ENCODE data around the gene REEP1. TPM values are rescaled to one million over a fixed set of nuclear protein-coding genes. Genes with fewer than 3 reads are reported as not detected.

Gene REEP1
- total RNA-seq, 1 experiment from 2014 or later = 5.9 TPM

GRCh38 chr2:86291328-86291662 lies 46.1 kb downstream of the REEP1 start:
- H3K9ac ChIP-seq (ENCODE audit: low read length) = no peak overlapping the region
- no peaks in the 10 kb centered on the region for H3K9me2 ChIP-seq (ENCODE audit: insufficient read depth)
- no peaks in the 10 kb centered on the region for H3K27me3 ChIP-seq (ENCODE audit: insufficient read depth, low read length)
- H3K4me3 ChIP-seq (replicated peaks in 1 of 2; ENCODE audit: low read depth in 1 of 2, low read length in 2 of 2) = no peak overlapping the region
- ChIA-PET RAD21 (ENCODE audit: low non-redundant PET in 1 of 2, low total read pairs in 2 of 2, uncharacterized antibody in 2 of 2, unreplicated experiment in 2 of 2) (no interaction called here), POLR2A (no interaction called here), CTCF (no interaction called here)
- H3K36me3 ChIP-seq (ENCODE audit: control insufficient read depth in 1 of 2, insufficient read depth in 2 of 2, low read length in 2 of 2) = no peaks in the 10 kb centered on the region
- H3K79me2 ChIP-seq (ENCODE audit: insufficient read depth, low read length) = no peaks in the 10 kb centered on the region
- H3K27ac ChIP-seq (ENCODE audit: low read depth, low read length) = no peak overlapping the region
- no peak overlapping the region for H2AFZ ChIP-seq (ENCODE audit: low read depth, low read length, poor library complexity, severe bottlenecking)
- DNase-seq (ENCODE audit: low read depth, low spot score) (no peak), ATAC-seq (no peak)
- BruUV-seq (replicated peaks) = no TSS peak
- H3K9me3 ChIP-seq (ENCODE audit: control insufficient read depth in 1 of 2, insufficient read depth in 1 of 2, low read depth in 1 of 2, low read length in 2 of 2) = no peaks in the 10 kb centered on the region
- TF ChIP-seq SRF (IDR thresholded peaks at IDR 0.05; ENCODE audit: low read depth) (no peak), POLR2A (IDR thresholded peaks at IDR 0.05; ENCODE audit: borderline replicate concordance, extremely low read depth, insufficient read depth, insufficient read length) (no peak), SIN3A (IDR thresholded peaks at IDR 0.05; ENCODE audit: low read depth) (no peak)
- TF ChIP-seq, protein P1, sequence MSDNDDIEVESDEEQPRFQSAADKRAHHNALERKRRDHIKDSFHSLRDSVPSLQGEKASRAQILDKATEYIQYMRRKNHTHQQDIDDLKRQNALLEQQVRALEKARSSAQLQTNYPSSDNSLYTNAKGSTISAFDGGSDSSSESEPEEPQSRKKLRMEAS (IDR thresholded peaks at IDR 0.05) = no peak
- intact Hi-C loops (cut with micrococcal nuclease) = no loop called here
- H4K20me1 ChIP-seq (ENCODE audit: insufficient read depth) = no peaks in the 10 kb centered on the region
- H3K4me1 ChIP-seq (ENCODE audit: control insufficient read depth in 1 of 2, insufficient read depth in 2 of 2, low read length in 2 of 2) = no peaks in the 10 kb centered on the region
- no peak overlapping the region for H3K4me2 ChIP-seq (ENCODE audit: low read length)

DNA sequence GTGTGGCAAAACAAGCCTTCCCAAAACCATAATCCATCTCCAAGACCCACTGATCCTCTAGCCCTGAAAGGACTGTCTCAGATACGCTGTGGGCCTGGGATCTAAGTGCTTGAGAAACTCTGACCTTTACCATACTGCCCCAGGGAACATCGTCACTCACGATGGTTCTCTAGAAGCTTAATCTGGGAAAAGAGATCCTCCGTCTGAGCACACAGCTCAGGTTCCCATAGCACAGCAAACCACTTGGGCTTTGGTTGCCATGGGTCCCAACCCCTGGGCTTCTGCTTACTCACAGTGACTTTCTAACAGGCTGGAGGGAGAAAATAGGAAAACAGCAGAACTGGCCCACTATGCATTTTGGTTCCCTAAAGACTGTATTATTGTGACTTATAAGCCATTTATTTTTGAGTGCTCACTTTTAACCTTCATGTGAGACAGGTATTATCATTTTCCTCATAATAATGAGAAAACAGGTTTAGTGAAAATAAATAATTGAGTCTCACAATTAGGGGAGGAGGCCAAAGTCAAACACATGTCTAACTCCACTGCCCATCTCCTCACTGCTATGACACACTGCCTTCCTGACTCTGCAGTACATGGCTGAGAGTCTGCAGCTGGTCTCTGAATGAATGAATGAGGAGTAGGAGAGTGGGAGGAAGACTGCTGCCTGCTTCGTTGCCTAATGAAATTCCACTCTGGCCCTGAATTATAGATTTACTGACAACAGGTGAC lies 46.7 kb downstream of the REEP1 start:
- no peaks in the 10 kb centered on the region for H3K9me3 ChIP-seq (ENCODE audit: control insufficient read depth in 1 of 2, insufficient read depth in 1 of 2, low read depth in 1 of 2, low read length in 2 of 2)
- H3K9ac ChIP-seq (ENCODE audit: low read length) = no peak overlapping the region
- H3K4me3 ChIP-seq (replicated peaks in 1 of 2; ENCODE audit: low read depth in 1 of 2, low read length in 2 of 2) = no peak overlapping the region
- BruUV-seq (replicated peaks) = no TSS peak
- H3K27me3 ChIP-seq (ENCODE audit: insufficient read depth, low read length) = no peaks in the 10 kb centered on the region
- CTCF ChIA-PET = no interaction called here
- no peak overlapping the region for H3K27ac ChIP-seq (ENCODE audit: low read depth, low read length)
- DNase-seq (ENCODE audit: low read depth, low spot score) (no peak), ATAC-seq (no peak)
- no peaks in the 10 kb centered on the region for H4K20me1 ChIP-seq (ENCODE audit: insufficient read depth)
- no peaks in the 10 kb centered on the region for H3K9me2 ChIP-seq (ENCODE audit: insufficient read depth)
- RAD21 ChIA-PET (ENCODE audit: low non-redundant PET in 1 of 2, low total read pairs in 2 of 2, uncharacterized antibody in 2 of 2, unreplicated experiment in 2 of 2) = no interaction called here
- H2AFZ ChIP-seq (ENCODE audit: low read depth, low read length, poor library complexity, severe bottlenecking) = no peak overlapping the region
- TF ChIP-seq POLR2A (IDR thresholded peaks at IDR 0.05; ENCODE audit: borderline replicate concordance, extremely low read depth, insufficient read depth, insufficient read length) (no peak), EZH2phosphoT487 (IDR thresholded peaks at IDR 0.05; ENCODE audit: borderline replicate concordance) (no peak), CBX3 (IDR thresholded peaks at IDR 0.05; ENCODE audit: low read depth) (no peak), JUND (IDR thresholded peaks at IDR 0.05) (no peak), EGR1 (IDR thresholded peaks at IDR 0.05; ENCODE audit: low read depth) (no peak), FOSL1 (IDR thresholded peaks at IDR 0.05; ENCODE audit: low read depth) (no peak), ATF3 (IDR thresholded peaks at IDR 0.05) (no peak), ZNF274 (IDR thresholded peaks at IDR 0.05; ENCODE audit: low read depth, low read length) (no peak), ELF1 (IDR thresholded peaks at IDR 0.05; ENCODE audit: borderline replicate concordance, low read depth) (no peak), SRF (IDR thresholded peaks at IDR 0.05; ENCODE audit: low read depth) (no peak), POLR2AphosphoS5 (IDR thresholded peaks at IDR 0.05; ENCODE audit: low read depth, low read length) (no peak), YY1 (IDR thresholded peaks at IDR 0.05; ENCODE audit: extremely low read depth, insufficient replicate concordance, low read depth, low read length) (no peak), RAD21 (IDR thresholded peaks at IDR 0.05; ENCODE audit: low read depth) (no peak), SIN3A (IDR thresholded peaks at IDR 0.05; ENCODE audit: low read depth) (no peak), CTCF (IDR thresholded peaks at IDR 0.05 in 2 of 3, conservative IDR thresholded peaks at IDR 0.05 in 1 of 3; ENCODE audit: borderline replicate concordance in 1 of 3, insufficient read depth in 1 of 3, low read depth in 2 of 3, low read length in 2 of 3) (no peak), TCF7L2 (IDR thresholded peaks at IDR 0.05; ENCODE audit: borderline replicate concordance, extremely low read depth, insufficient read depth, insufficient read length) (no peak)
- TF ChIP-seq, protein P1 (IDR thresholded peaks at IDR 0.05) = no peak
- no peaks in the 10 kb centered on the region for H3K36me3 ChIP-seq (ENCODE audit: control insufficient read depth in 1 of 2, insufficient read depth in 2 of 2, low read length in 2 of 2)
- intact Hi-C loops (cut with micrococcal nuclease) = no loop called here
- H3K4me2 ChIP-seq (ENCODE audit: low read length) = no peak overlapping the region
- POLR2A ChIA-PET = no interaction called here
- H3K4me1 ChIP-seq (ENCODE audit: control insufficient read depth in 1 of 2, insufficient read depth in 2 of 2, low read length in 2 of 2) = no peaks in the 10 kb centered on the region
- no peaks in the 10 kb centered on the region for H3K79me2 ChIP-seq (ENCODE audit: insufficient read depth, low read length)

All from HCT116 (cell line).